Stimulated activated CD8-positive, alpha-beta memory T cell treated with anti-CD3 and anti-CD28 coated beads, Interleukin-15, amount 100 ng/mL, for 48 hours (primary cell): ENCODE data around the gene MATCAP1.

Source experiments
- DNase-seq, 2 donors: peaks; one replicate each; pipeline ENCODE4 v3.0.0-alpha.2; 2020; ENCODE audit warnings: low read depth in 2 of 2

Gene MATCAP1

GRCh38 chr16:67137605-67138004 is 46.2 kb downstream of the MATCAP1 start:
- DNase-seq: no peak

DNA sequence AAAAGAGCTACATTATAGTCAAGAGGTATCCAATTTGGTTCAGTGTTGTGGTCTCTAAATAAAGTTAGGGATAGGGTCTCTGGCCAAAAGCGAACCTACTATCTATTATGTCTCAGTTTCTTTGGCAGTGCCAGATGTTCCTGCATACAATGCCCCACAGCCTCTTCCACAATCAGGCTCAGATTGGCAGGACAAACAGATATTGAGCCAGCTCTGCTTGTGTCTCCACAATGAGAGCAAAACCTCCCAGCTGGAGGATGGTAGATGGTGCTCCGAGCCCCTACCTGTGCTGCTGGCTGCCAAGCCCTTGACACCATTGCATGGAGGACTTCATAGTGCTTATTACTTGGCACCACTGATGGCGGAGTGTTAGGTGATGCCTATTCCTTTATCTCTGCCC is 54.3 kb downstream of the MATCAP1 start:
- no peak for DNase-seq

- no peak for DNase-seq
Observed at GRCh38 chr16:67128887-67129286, 54.9 kb downstream of the MATCAP1 start.

- no peak for DNase-seq
Observed at GRCh38 chr16:67128417-67128816, 55.3 kb downstream of the MATCAP1 start.
